T-cell (primary cell): Measurements from ENCODE around the gene STAT5B. TPM values are rescaled to one million over a fixed set of nuclear protein-coding genes. Genes with fewer than 3 reads are reported as not detected.

Source experiments
- ATAC-seq, 4 experiments: fragments of 200-7000 bp in 3 of 4; fragments of 150-1000 bp in 1 of 4; cut with Tn5 transposase; replicated peaks in 1 of 4; 1 replicate in 3 of 4; 2 replicates in 1 of 4; pipeline ENCODE4 v1.10.0; 2021; ENCODE audit warnings: moderate library complexity in 3 of 4, mild to moderate bottlenecking in 2 of 4, moderate number of reproducible peaks in 1 of 4
- CTCF ChIA-PET, 2 donors: fragments of 300-600 bp; sonication (Branson Sonifier 250); formaldehyde crosslinking; loops; one replicate each; lab custom pipeline; 2022; ENCODE audit warnings: antibody characterized with exemption in 2 of 2; lab: Charles Lee
- POLR2A ChIA-PET, 2 donors: fragments of 300-600 bp; sonication (Branson Sonifier 250); formaldehyde crosslinking; loops; one replicate each; lab custom pipeline; 2022; ENCODE audit warnings: antibody characterized with exemption in 2 of 2; lab: Charles Lee
- DNase-seq, 35 experiments: peaks; one replicate each; pipeline versions ENCODE4 v3.0.0 to v3.0.0-alpha.2; 2013 to 2023
- H3K27ac ChIP-seq: one replicate; pipeline ENCODE4 v1.5.1; 2013; ENCODE audit warnings: low read length
- H3K27me3 ChIP-seq, 2 experiments: replicated peaks in 1 of 2; 1 replicate in 1 of 2; 2 replicates in 1 of 2; pipeline versions ENCODE4 v1.6.1 to v1.7.0; 2013; ENCODE audit warnings: low read length in 1 of 2, mixed read lengths in 1 of 2; ENCODE audit not compliant: control insufficient read depth in 2 of 2, insufficient read depth in 2 of 2; ENCODE audit errors: extremely low read depth in 1 of 2
- H3K36me3 ChIP-seq, 2 donors: 1 replicate in 1 of 2; 2 replicates in 1 of 2; pipeline versions ENCODE4 v1.6.1 to v1.7.0; 2013; ENCODE audit warnings: low read length in 1 of 2; ENCODE audit not compliant: control insufficient read depth in 2 of 2, insufficient read depth in 1 of 2; ENCODE audit errors: extremely low read depth in 1 of 2
- H3K4me1 ChIP-seq, 2 experiments: 1 replicate in 1 of 2; 2 replicates in 1 of 2; pipeline versions ENCODE4 v1.6.1 to v1.7.0; 2013; ENCODE audit warnings: low read length in 2 of 2, mixed read lengths in 1 of 2; ENCODE audit not compliant: insufficient read depth in 2 of 2, control insufficient read depth in 1 of 2; ENCODE audit errors: extremely low read depth in 1 of 2
- H3K4me3 ChIP-seq, 2 donors: 1 replicate in 1 of 2; 2 replicates in 1 of 2; pipeline versions ENCODE4 v1.5.1 to v1.7.0; 2013; ENCODE audit warnings: mild to moderate bottlenecking in 2 of 2, low read length in 1 of 2, moderate library complexity in 1 of 2; ENCODE audit not compliant: control insufficient read depth in 1 of 2; ENCODE audit errors: extremely low read depth in 1 of 2
- H3K9me3 ChIP-seq: 2 replicates; pipeline ENCODE4 v1.7.0; 2013
- H3K27ac Mint-ChIP-seq, 2 donors: one replicate each; pipeline ENCODE4 v1.8.0; 2020 to 2021; ENCODE audit warnings: mild to moderate bottlenecking in 2 of 2, mixed read lengths in 2 of 2
- H3K27me3 Mint-ChIP-seq, 2 donors: one replicate each; pipeline ENCODE4 v1.8.0; 2021 to 2022; ENCODE audit warnings: mixed read lengths in 2 of 2
- H3K36me3 Mint-ChIP-seq: one replicate; pipeline ENCODE4 v1.8.0; 2021; ENCODE audit warnings: mixed read lengths
- H3K4me1 Mint-ChIP-seq, 3 donors: one replicate each; pipeline ENCODE4 v1.8.0; 2020 to 2022; ENCODE audit warnings: mixed read lengths in 3 of 3, mild to moderate bottlenecking in 1 of 3
- H3K4me3 Mint-ChIP-seq, 3 donors: one replicate each; pipeline ENCODE4 v1.8.0; 2020 to 2022; ENCODE audit warnings: mild to moderate bottlenecking in 3 of 3, mixed read lengths in 3 of 3, moderate library complexity in 3 of 3
- H3K9me3 Mint-ChIP-seq, 3 donors: one replicate each; pipeline ENCODE4 v1.8.0; 2020 to 2022; ENCODE audit warnings: mixed read lengths in 3 of 3
- WGBS: methylation state at CpG from one replicate; pipeline ENCODE4 v1.1.5; 2013; ENCODE audit warnings: missing lambda C conversion rate; ENCODE audit not compliant: insufficient coverage; 5-methylcytosine and 5-hydroxymethylcytosine counted together
- total RNA-seq, 35 experiments: library from RNA in 6 of 35; stranded (reverse) in 6 of 35; fragments of 120-200 nt in 1 of 35; gene quantifications; one replicate each; pipeline versions ENCODE4 v1.2.1 to v1.2.4 and lab custom pipeline; 2013 to 2026

The STAT5B gene
- total RNA-seq, 5 donors from 2014 or later (not counting 1 experiment from before 2014, with no cell fraction given), result 178 to 205 (median 186) TPM

GRCh38 chr17:42252597-42253550, 23.3 kb downstream of the STAT5B start:
- Mint-ChIP-seq H3K27me3 (no peaks in the 10 kb centered on the region), H3K9me3 (no peaks in the 10 kb centered on the region), H3K27ac (peak overlapping the region; percentile 88 to 92), H3K36me3 (peaks cover 10% of the 10 kb centered on the region), H3K4me3 (peak overlapping the region in 1 of 3 donors; percentile 11), H3K4me1 (peaks cover 73 to 78% (median 75%) of the 10 kb centered on the region in 3 donors)
- DNase-seq (no peak), ATAC-seq (no peak)
- WGBS, result no CpG with 5 or more reads among the region's 4 CpGs
- Histone ChIP-seq H3K36me3 (no peaks in the 10 kb centered on the region), H3K4me3 (no peak overlapping the region), H3K27me3 (no peaks in the 10 kb centered on the region), H3K27ac (peak overlapping the region; percentile 52), H3K9me3 (no peaks in the 10 kb centered on the region), H3K4me1 (peaks cover 30 to 36% of the 10 kb centered on the region in 2 experiments)
- ChIA-PET CTCF (interaction anchor here in 1 of 2 donors (0.9 to 1.5 kb wide), 2 partner anchors 11 to 22 kb away, joined by 3 to 5 read pairs; no protein-coding TSS in a partner anchor), POLR2A (interaction anchor here in 1 of 2 donors (0.6 to 1.5 kb wide), 3 partner anchors 14 to 29 kb away, joined by 3 to 12 read pairs (median 5); no protein-coding TSS in a partner anchor)

- H3K4me1 Mint-ChIP-seq, result peaks cover 78 to 81% (median 79%) of the 10 kb centered on the region in 3 donors
- peak overlapping the region; percentile 97 to 99 for H3K27ac Mint-ChIP-seq
- no peak for DNase-seq
- H3K9me3 ChIP-seq, result no peaks in the 10 kb centered on the region
- no peak overlapping the region for H3K4me3 ChIP-seq
- H3K36me3 Mint-ChIP-seq, result peaks cover 10% of the 10 kb centered on the region
- H3K9me3 Mint-ChIP-seq, result no peaks in the 10 kb centered on the region
- no CpG with 5 or more reads among the region's 2 CpGs for WGBS
- H3K27ac ChIP-seq, result peak overlapping the region; percentile 91
- H3K36me3 ChIP-seq, result no peaks in the 10 kb centered on the region
- no peaks in the 10 kb centered on the region for H3K27me3 Mint-ChIP-seq
- H3K4me3 Mint-ChIP-seq, result no peak overlapping the region
- POLR2A ChIA-PET, result no interaction called here
- no peak for ATAC-seq
- no peaks in the 10 kb centered on the region for H3K27me3 ChIP-seq
- H3K4me1 ChIP-seq, result peaks cover 44 to 50% of the 10 kb centered on the region in 2 experiments
- CTCF ChIA-PET, result interaction anchor here in 1 of 2 donors (1.2 kb wide), 1 partner anchor 156 kb away, joined by 3 read pairs; no protein-coding TSS in a partner anchor
Observed at GRCh38 chr17:42251115-42251514, 25.1 kb downstream of the STAT5B start.

GRCh38 chr17:42249681-42250446, 26.3 kb downstream of the STAT5B start:
- WGBS, result 20% methylated on average over 3 of the region's 14 CpGs
- Histone ChIP-seq H3K4me3 (peak overlapping the region; percentile 44 to 63), H3K9me3 (no peaks in the 10 kb centered on the region), H3K27ac (peak overlapping the region; percentile 91), H3K4me1 (peaks cover 47 to 55% of the 10 kb centered on the region in 2 experiments), H3K27me3 (no peaks in the 10 kb centered on the region), H3K36me3 (no peaks in the 10 kb centered on the region)
- peaks cover 72 to 76% (median 76%) of the 10 kb centered on the region in 3 donors for H3K4me1 Mint-ChIP-seq
- peak overlapping the region; percentile 68 to 81 (median 76) for H3K4me3 Mint-ChIP-seq
- ChIA-PET CTCF (interaction anchor here (0.5 to 3.6 kb wide), 13 partner anchors 14 to 233 kb away, joined by 3 to 19 read pairs (median 4); partner anchors contain the start of genes DNAJC7 (in 1 of the 2), STAT5A (in 1 of the 2) and STAT5B (in 1 of the 2)), POLR2A (interaction anchor here (0.6 to 4.7 kb wide), 7 partner anchors 13 to 1138 kb away, joined by 3 to 147 read pairs (median 5); partner anchors contain the start of genes STAT3 (in 1 of the 2), STAT5A (in 1 of the 2) and STAT5B (in 1 of the 2))
- H3K9me3 Mint-ChIP-seq, result no peaks in the 10 kb centered on the region
- H3K36me3 Mint-ChIP-seq, result peaks cover 6% of the 10 kb centered on the region
- ATAC-seq, result peak; percentile 42 to 56 (median 46)
- H3K27me3 Mint-ChIP-seq, result no peaks in the 10 kb centered on the region
- peak in 32 of 35 experiments; percentile 11 to 79 (median 50) for DNase-seq
- peak overlapping the region; percentile 97 to 99 for H3K27ac Mint-ChIP-seq

- Histone ChIP-seq H3K27me3 (no peaks in the 10 kb centered on the region), H3K9me3 (no peaks in the 10 kb centered on the region), H3K4me1 (peaks cover 46 to 50% of the 10 kb centered on the region in 2 experiments), H3K27ac (peak overlapping the region; percentile 91), H3K36me3 (peaks cover 0 to 2% of the 10 kb centered on the region in 2 donors), H3K4me3 (peak overlapping the region; percentile 44 to 63)
- POLR2A ChIA-PET, result interaction anchor here (0.5 to 4.7 kb wide), 32 partner anchors 10 to 1751 kb away, joined by 3 to 147 read pairs (median 4); partner anchors contain the start of genes GHDC (in 1 of the 2), STAT3 (in 1 of the 2), STAT5A (in 1 of the 2) and STAT5B (in 1 of the 2)
- Mint-ChIP-seq H3K27me3 (no peaks in the 10 kb centered on the region), H3K4me3 (peak overlapping the region; percentile 76 to 86 (median 81)), H3K36me3 (peaks cover 7% of the 10 kb centered on the region), H3K9me3 (no peaks in the 10 kb centered on the region), H3K27ac (peak overlapping the region; percentile 97 to 99), H3K4me1 (peaks cover 74 to 79% (median 78%) of the 10 kb centered on the region in 3 donors)
- DNase-seq (peak; percentile 51 to 95 (median 86)), ATAC-seq (peak; percentile 90 to 96 (median 92))
- CTCF ChIA-PET, result interaction anchor here (0.5 to 3.6 kb wide), 17 partner anchors 11 to 282 kb away, joined by 3 to 25 read pairs (median 4); partner anchors contain the start of genes DNAJC7 (in 1 of the 2), STAT5A (in 1 of the 2) and STAT5B (in 1 of the 2)
- WGBS, result 0% methylated on average over 8 of the region's 13 CpGs
Observed at GRCh38 chr17:42248351-42249179, 27.6 kb downstream of the STAT5B start.

GRCh38 chr17:42247734-42248133, 28.5 kb downstream of the STAT5B start:
- no peak for ATAC-seq
- WGBS, result 100% methylated on average over 3 of the region's 5 CpGs
- ChIA-PET POLR2A (interaction anchor here (0.5 to 4.7 kb wide), 13 partner anchors 11 to 1113 kb away, joined by 3 to 147 read pairs (median 4); partner anchors contain the start of genes STAT5A (in 1 of the 2) and STAT5B (in 1 of the 2)), CTCF (interaction anchor here in 1 of 2 donors (0.6 to 3.6 kb wide), 7 partner anchors 18 to 258 kb away, joined by 3 to 25 read pairs (median 8); partner anchors contain the start of gene STAT5B)
- Mint-ChIP-seq H3K36me3 (peaks cover 8% of the 10 kb centered on the region), H3K27ac (peak overlapping the region; percentile 97 to 99), H3K9me3 (no peaks in the 10 kb centered on the region), H3K27me3 (no peaks in the 10 kb centered on the region), H3K4me3 (peak overlapping the region in 2 of 3 donors; percentile 76 to 81), H3K4me1 (peaks cover 69 to 77% (median 74%) of the 10 kb centered on the region in 3 donors)
- peak overlapping the region; percentile 91 for H3K27ac ChIP-seq
- H3K9me3 ChIP-seq, result no peaks in the 10 kb centered on the region
- H3K4me1 ChIP-seq, result peaks cover 44 to 48% of the 10 kb centered on the region in 2 experiments
- DNase-seq, result no peak
- peaks cover 0 to 2% of the 10 kb centered on the region in 2 donors for H3K36me3 ChIP-seq
- no peaks in the 10 kb centered on the region for H3K27me3 ChIP-seq
- no peak overlapping the region for H3K4me3 ChIP-seq
